H9 (cell line): ENCODE results near the gene BRAT1. TPM values are rescaled to one million over a fixed set of nuclear protein-coding genes. Genes with fewer than 3 reads are reported as not detected.

ENCODE experiments used
- DNase-seq: peaks from one replicate; pipeline ENCODE4 v3.0.0-alpha.2; 2017
- H2AFZ ChIP-seq: one replicate; pipeline ENCODE4 v1.6.1; 2013; ENCODE audit warnings: mild to moderate bottlenecking, low read length, control low read depth, moderate library complexity
- H2AK5ac ChIP-seq: 2 replicates; pipeline ENCODE4 v1.6.1; 2013; ENCODE audit warnings: low read length, control low read depth, mixed read lengths; ENCODE audit not compliant: insufficient read length
- H2BK120ac ChIP-seq: one replicate; pipeline ENCODE4 v1.6.1; 2013; ENCODE audit warnings: low read depth, mild to moderate bottlenecking, low read length, control low read depth, inconsistent platforms; ENCODE audit not compliant: poor library complexity, severe bottlenecking
- H2BK12ac ChIP-seq: 2 replicates; pipeline ENCODE4 v1.6.1; 2013; ENCODE audit warnings: low read length, control low read depth, mixed read lengths, low read depth; ENCODE audit not compliant: insufficient read length
- H2BK15ac ChIP-seq: 2 replicates; pipeline ENCODE4 v1.6.1; 2013; ENCODE audit warnings: low read depth, low read length, control low read depth
- H2BK20ac ChIP-seq: one replicate; pipeline ENCODE4 v1.6.1; 2013; ENCODE audit warnings: low read depth, mild to moderate bottlenecking, low read length, control low read depth, inconsistent platforms; ENCODE audit not compliant: poor library complexity, severe bottlenecking
- H2BK5ac ChIP-seq: 2 replicates; pipeline ENCODE4 v1.6.1; 2013; ENCODE audit warnings: low read length, control low read depth, mixed read lengths; ENCODE audit not compliant: insufficient read length
- H3K14ac ChIP-seq: 2 replicates; pipeline ENCODE4 v1.6.1; 2013; ENCODE audit warnings: low read length, control low read depth; ENCODE audit not compliant: insufficient read depth
- H3K18ac ChIP-seq: 2 replicates; pipeline ENCODE4 v1.6.1; 2013; ENCODE audit warnings: low read depth, mild to moderate bottlenecking, mixed read lengths, low read length, control low read depth; ENCODE audit not compliant: insufficient read length
- H3K23ac ChIP-seq: 2 replicates; pipeline ENCODE4 v1.6.1; 2013; ENCODE audit warnings: low read length, control low read depth, mixed read lengths, low read depth; ENCODE audit not compliant: insufficient read length
- H3K23me2 ChIP-seq: 2 replicates; pipeline ENCODE4 v1.6.1; 2013; ENCODE audit warnings: low read depth, mild to moderate bottlenecking, mixed read lengths, low read length, control low read depth; ENCODE audit not compliant: insufficient read length, poor library complexity, severe bottlenecking
- H3K27ac ChIP-seq: 2 replicates; pipeline ENCODE4 v1.5.1; 2013; ENCODE audit warnings: low read length, control low read depth, mixed read lengths, low read depth; ENCODE audit not compliant: insufficient read length
- H3K27me3 ChIP-seq: 2 replicates; pipeline ENCODE4 v1.6.1; 2013; ENCODE audit warnings: low read length, control low read depth, inconsistent platforms; ENCODE audit not compliant: insufficient read depth
- H3K4ac ChIP-seq: 2 replicates; pipeline ENCODE4 v1.6.1; 2013; ENCODE audit warnings: low read depth, mild to moderate bottlenecking, control low read depth, inconsistent platforms, low read length, moderate library complexity
- H3K4me1 ChIP-seq: 2 replicates; pipeline ENCODE4 v1.6.1; 2013; ENCODE audit warnings: low read length, control low read depth, inconsistent platforms; ENCODE audit not compliant: insufficient read depth
- H3K4me2 ChIP-seq: 2 replicates; pipeline ENCODE4 v1.6.1; 2013; ENCODE audit warnings: low read length, control low read depth, mixed read lengths; ENCODE audit not compliant: insufficient read length, insufficient read depth
- H3K56ac ChIP-seq: 2 replicates; pipeline ENCODE4 v1.6.1; 2013; ENCODE audit warnings: low read depth, mild to moderate bottlenecking, mixed read lengths, low read length, control low read depth; ENCODE audit not compliant: insufficient read length
- H3K79me1 ChIP-seq: 2 replicates; pipeline ENCODE4 v1.6.1; 2013; ENCODE audit warnings: low read depth, mild to moderate bottlenecking, moderate library complexity, low read length, control low read depth, inconsistent platforms; ENCODE audit not compliant: insufficient read depth, poor library complexity, severe bottlenecking
- H3K79me2 ChIP-seq: 2 replicates; pipeline ENCODE4 v1.6.1; 2013; ENCODE audit warnings: low read length, control low read depth, inconsistent platforms; ENCODE audit not compliant: insufficient read depth
- H3K9ac ChIP-seq: 2 replicates; pipeline ENCODE4 v1.6.1; 2013; ENCODE audit warnings: low read length, control low read depth, mixed read lengths; ENCODE audit not compliant: insufficient read length; ENCODE audit errors: extremely low read depth
- H3K9me3 ChIP-seq: one replicate; pipeline ENCODE4 v1.6.1; 2013; ENCODE audit warnings: low read depth, low read length, inconsistent platforms; ENCODE audit not compliant: control insufficient read depth
- H3T11ph ChIP-seq: one replicate; pipeline ENCODE4 v1.6.1; 2013; ENCODE audit warnings: mild to moderate bottlenecking, low read length, control low read depth, inconsistent platforms
- H4K20me1 ChIP-seq: one replicate; pipeline ENCODE4 v1.6.1; 2013; ENCODE audit not compliant: control insufficient read depth, insufficient read length, insufficient read depth
- H4K5ac ChIP-seq: 2 replicates; pipeline ENCODE4 v1.6.1; 2013; ENCODE audit warnings: low read depth, mild to moderate bottlenecking, mixed read lengths, low read length, control low read depth; ENCODE audit not compliant: insufficient read length
- H4K8ac ChIP-seq: replicated peaks from 2 replicates; pipeline ENCODE4 v1.6.1; 2013; ENCODE audit warnings: low read length, control low read depth, mixed read lengths, low read depth; ENCODE audit not compliant: insufficient read length
- H4K91ac ChIP-seq: 2 replicates; pipeline ENCODE4 v1.6.1; 2013; ENCODE audit warnings: low read depth, mild to moderate bottlenecking, moderate library complexity, mixed read lengths, low read length, control low read depth; ENCODE audit not compliant: insufficient read length
- H3K27ac Mint-ChIP-seq, 3 experiments: 2 replicates in 2 of 3; 3 replicates in 1 of 3; pipeline ENCODE4 v1.8.0; 2020 to 2021; ENCODE audit warnings: mixed read lengths in 3 of 3, mild to moderate bottlenecking in 1 of 3, moderate library complexity in 1 of 3
- H3K27me3 Mint-ChIP-seq: 2 replicates; pipeline ENCODE4 v1.8.0; 2021; ENCODE audit warnings: low read depth, mild to moderate bottlenecking, moderate library complexity, mixed read lengths
- H3K36me3 Mint-ChIP-seq, 3 experiments: 2 replicates in 2 of 3; 3 replicates in 1 of 3; pipeline ENCODE4 v1.8.0; 2020 to 2021; ENCODE audit warnings: low read depth in 3 of 3, mixed read lengths in 3 of 3; ENCODE audit not compliant: insufficient read depth in 1 of 3
- H3K4me1 Mint-ChIP-seq, 2 experiments: 2 replicates each; pipeline ENCODE4 v1.8.0; 2020; ENCODE audit warnings: mixed read lengths in 2 of 2
- H3K4me3 Mint-ChIP-seq, 2 experiments: 2 replicates in 1 of 2; 3 replicates in 1 of 2; pipeline ENCODE4 v1.8.0; 2020 to 2021; ENCODE audit warnings: mild to moderate bottlenecking in 2 of 2, mixed read lengths in 2 of 2, moderate library complexity in 1 of 2
- H3K9me3 Mint-ChIP-seq, 2 experiments: 2 replicates in 1 of 2; 3 replicates in 1 of 2; pipeline ENCODE4 v1.8.0; 2020; ENCODE audit warnings: mild to moderate bottlenecking in 2 of 2, mixed read lengths in 2 of 2, moderate library complexity in 1 of 2
- WGBS: extraction: QIAGEN DNeasy Blood & Tissue Kit; methylation state at CpG from one replicate; pipeline ENCODE4 v1.1.7; 2013; ENCODE audit warnings: missing lambda C conversion rate, low lambda C conversion rate, mixed read lengths; ENCODE audit not compliant: insufficient read length; ENCODE audit errors: extremely low coverage; 5-methylcytosine and 5-hydroxymethylcytosine counted together
- total RNA-seq: library from RNA; stranded (reverse); gene quantifications from 2 replicates; pipeline ENCODE4 v1.2.1, GENCODE V29; 2021
- TF ChIP-seq, protein P1 (sequence below): fragments of 200-600 bp; sonication (generic); conservative IDR thresholded peaks from 3 replicates; pipeline ENCODE4 v1.8.0; 2021; ENCODE audit warnings: antibody characterized with exemption, mild to moderate bottlenecking

BRAT1 gene
- total RNA-seq, 1 experiment from 2014 or later, result 41.2 TPM

DNA sequence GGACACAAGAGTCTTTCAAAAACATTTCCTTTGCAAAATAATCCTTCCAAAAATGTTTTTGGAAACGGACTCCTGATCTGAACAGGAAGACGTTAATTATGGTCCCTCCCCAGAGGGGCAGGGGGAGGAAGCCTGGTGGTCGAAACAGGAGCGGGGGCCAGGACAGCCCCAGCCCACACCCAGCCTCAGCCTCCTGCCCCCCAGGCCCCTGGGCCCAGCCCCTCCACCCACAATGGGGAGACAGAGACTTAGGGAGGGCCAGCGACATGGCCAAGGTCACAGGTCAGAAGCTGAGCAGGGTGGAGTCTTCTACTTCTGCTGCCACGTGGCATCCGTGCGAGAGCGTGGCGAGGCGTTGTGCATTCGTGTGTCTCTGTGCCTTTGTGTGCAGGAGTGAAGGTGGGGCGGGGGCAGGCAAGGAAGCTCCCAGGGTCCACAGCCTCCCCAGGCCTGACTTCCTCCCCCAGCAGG, 65.1 kb downstream of the BRAT1 start:
- H3K9me3 ChIP-seq, result no peaks in the 10 kb centered on the region

More for the DNA sequence above, 65.1 kb downstream of the BRAT1 start:
- Histone ChIP-seq H3K4ac (no peak overlapping the region), H2BK15ac (no peak overlapping the region), H3K4me2 (no peak overlapping the region), H4K20me1 (peaks cover 2% of the 10 kb centered on the region), H2AK5ac (no peak overlapping the region), H3K79me2 (no peaks in the 10 kb centered on the region), H2AFZ (no peak overlapping the region), H3K9ac (no peak overlapping the region), H3K27me3 (no peaks in the 10 kb centered on the region), H3K14ac (peak overlapping the region; percentile 13; the same call in 1 of the 2 replicates), H3K56ac (no peak overlapping the region), H2BK120ac (no peak overlapping the region), H2BK12ac (no peak overlapping the region), H2BK20ac (no peak overlapping the region), H3K79me1 (no peaks in the 10 kb centered on the region), H4K5ac (no peak overlapping the region), H3K23ac (no peak overlapping the region), H2BK5ac (no peak overlapping the region), H4K91ac (no peak overlapping the region), H3K4me1 (no peaks in the 10 kb centered on the region), H3K18ac (no peak overlapping the region), H3K27ac (no peak overlapping the region), H3T11ph (no peak overlapping the region), H4K8ac (no peak overlapping the region), H3K23me2 (no peaks in the 10 kb centered on the region)
- H3K36me3 Mint-ChIP-seq, result no peaks in the 10 kb centered on the region; a peak in 2 of 7 replicates
- peaks cover 3 to 13% of the 10 kb centered on the region in 2 experiments; a peak in 2 of 5 replicates for H3K9me3 Mint-ChIP-seq
- no peak overlapping the region for H3K27ac Mint-ChIP-seq
- H3K4me1 Mint-ChIP-seq, result peaks cover 4 to 19% of the 10 kb centered on the region in 2 experiments; a peak in 3 of 4 replicates
- H3K4me3 Mint-ChIP-seq, result no peak overlapping the region
- H3K27me3 Mint-ChIP-seq, result peaks cover 2% of the 10 kb centered on the region
- TF ChIP-seq, protein P1, sequence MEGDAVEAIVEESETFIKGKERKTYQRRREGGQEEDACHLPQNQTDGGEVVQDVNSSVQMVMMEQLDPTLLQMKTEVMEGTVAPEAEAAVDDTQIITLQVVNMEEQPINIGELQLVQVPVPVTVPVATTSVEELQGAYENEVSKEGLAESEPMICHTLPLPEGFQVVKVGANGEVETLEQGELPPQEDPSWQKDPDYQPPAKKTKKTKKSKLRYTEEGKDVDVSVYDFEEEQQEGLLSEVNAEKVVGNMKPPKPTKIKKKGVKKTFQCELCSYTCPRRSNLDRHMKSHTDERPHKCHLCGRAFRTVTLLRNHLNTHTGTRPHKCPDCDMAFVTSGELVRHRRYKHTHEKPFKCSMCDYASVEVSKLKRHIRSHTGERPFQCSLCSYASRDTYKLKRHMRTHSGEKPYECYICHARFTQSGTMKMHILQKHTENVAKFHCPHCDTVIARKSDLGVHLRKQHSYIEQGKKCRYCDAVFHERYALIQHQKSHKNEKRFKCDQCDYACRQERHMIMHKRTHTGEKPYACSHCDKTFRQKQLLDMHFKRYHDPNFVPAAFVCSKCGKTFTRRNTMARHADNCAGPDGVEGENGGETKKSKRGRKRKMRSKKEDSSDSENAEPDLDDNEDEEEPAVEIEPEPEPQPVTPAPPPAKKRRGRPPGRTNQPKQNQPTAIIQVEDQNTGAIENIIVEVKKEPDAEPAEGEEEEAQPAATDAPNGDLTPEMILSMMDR, result no peak
- DNase-seq, result no peak
- no CpG with 5 or more reads among the region's 13 CpGs for WGBS
